ENCODE measurements around the gene SYF2. TPM values are rescaled to one million over a fixed set of nuclear protein-coding genes. Genes with fewer than 3 reads are reported as not detected.
"Not testable (repeated sequence)": the region's sequence is repeated elsewhere in the genome, so short reads cannot be mapped to it uniquely, and the experiment has no call there.

SYF2 gene
- total RNA-seq, result 54.7 TPM
- 91.9 TPM for polyA plus RNA-seq

DNA sequence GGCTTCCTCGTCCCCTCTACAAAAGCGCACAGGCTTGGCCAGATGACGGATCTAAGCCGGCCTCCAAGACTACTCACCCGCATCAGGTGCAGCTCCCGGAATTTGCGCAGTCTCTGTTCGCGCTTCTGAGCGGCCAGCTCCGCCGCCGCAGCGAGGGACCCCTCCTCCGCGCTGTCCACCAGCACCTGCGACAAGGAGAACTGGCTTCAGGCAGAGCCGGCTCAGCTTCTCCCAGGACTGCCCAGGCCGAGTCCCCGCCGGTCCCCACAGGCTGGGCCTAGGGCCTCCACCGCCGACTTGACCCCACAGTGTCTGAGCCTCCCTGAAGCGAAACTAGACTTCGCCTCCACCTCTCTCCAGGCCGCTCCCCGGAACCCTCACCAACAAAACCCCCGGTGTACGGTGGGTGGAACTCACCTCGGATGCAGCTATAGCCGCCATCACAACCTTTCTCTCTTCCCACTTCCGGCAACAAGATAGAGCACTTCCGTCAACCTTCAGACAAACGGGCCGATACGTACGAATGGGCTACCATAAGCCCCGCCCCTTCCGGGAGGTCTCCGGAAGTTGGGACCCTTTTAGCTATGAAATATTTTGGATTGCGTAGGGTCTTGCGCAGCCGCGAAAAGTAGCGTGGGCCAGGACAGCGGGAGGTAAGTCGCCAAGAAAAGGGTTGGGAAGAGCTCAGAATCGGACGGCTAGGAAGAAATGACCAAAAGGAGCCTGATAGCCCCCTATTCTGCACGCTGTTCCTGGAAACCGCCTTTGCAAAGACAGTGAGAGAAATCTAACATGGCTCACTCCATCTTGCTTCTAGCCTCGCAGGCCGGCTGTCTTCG, at the start of gene SYF2:
Gene SYF2 (minus strand): TSS at position 476 of the 839 bp plus-strand sequence. CDS start 35 bp downstream, at position 441.
- peak; percentile 90 for DNase-seq (ENCODE audit: extremely low spot score)
- no peaks in the 10 kb centered on the region for H3K4me1 ChIP-seq (ENCODE audit: insufficient read depth)
- H3K36me3 ChIP-seq (ENCODE audit: insufficient read depth), result peaks cover 7% of the 10 kb centered on the region
- WGBS, result under 1% methylated on average over 54 of the region's 54 CpGs
- H3K4me3 ChIP-seq (ENCODE audit: low read depth, low read length), result peak within 1 kb of the TSS; percentile 93
- peak within 1 kb of the TSS; percentile 80 for H3K27ac ChIP-seq (ENCODE audit: low read depth)

DNA sequence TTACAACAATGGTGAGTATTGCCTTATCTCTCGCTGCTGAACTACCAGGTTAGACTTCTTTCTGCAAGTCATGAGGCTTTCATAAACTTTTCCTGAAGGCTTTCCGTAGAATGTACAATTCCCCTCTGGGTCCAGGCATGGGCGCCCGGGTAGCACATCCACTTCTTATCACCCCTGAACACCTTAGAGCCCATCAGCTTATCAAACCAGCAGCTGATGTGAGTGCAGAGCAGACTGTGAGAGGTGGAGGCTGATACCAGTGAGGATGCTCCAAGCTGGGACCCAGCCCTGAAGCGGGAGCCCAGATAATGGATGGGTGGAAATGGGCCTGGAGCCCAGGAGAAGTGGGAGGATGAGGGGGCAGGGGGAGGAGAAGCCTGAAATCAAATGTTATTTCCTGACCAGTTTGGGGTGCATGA, 47.4 kb upstream of the SYF2 start:
- H3K36me3 ChIP-seq (ENCODE audit: insufficient read depth); H3K4me1 ChIP-seq (ENCODE audit: insufficient read depth); H3K4me3 ChIP-seq (ENCODE audit: low read depth, low read length); DNase-seq (ENCODE audit: extremely low spot score); H3K27ac ChIP-seq (ENCODE audit: low read depth): not testable (repeated sequence)
- WGBS, result 76% methylated on average over 4 of the region's 5 CpGs

DNA sequence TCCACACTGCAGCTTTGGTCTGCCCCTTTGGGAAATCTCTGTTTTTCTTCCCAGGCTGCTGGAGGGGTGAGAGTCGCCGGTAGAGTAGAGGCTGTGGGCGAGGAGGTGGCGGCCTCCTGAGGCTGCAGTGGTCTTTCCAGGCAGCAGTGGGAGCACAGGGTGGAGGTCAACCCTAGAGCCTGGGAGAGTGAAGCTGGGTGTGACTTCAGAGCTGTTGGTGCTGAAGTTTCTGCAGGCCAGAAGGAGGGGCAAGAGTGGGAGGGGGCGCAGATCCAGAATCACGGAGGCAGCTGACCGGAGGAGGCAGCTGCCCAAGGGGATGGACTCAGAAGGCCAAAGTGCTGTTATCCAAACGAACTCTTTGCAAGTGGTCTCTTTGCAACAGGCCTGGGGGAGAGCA, 46.5 kb upstream of the SYF2 start:
- DNase-seq (ENCODE audit: extremely low spot score); H3K4me3 ChIP-seq (ENCODE audit: low read depth, low read length): not testable (repeated sequence)
- 55% methylated on average over 5 of the region's 8 CpGs for WGBS

GRCh38 chr1:25278358-25278757, 46.1 kb upstream of the SYF2 start:
- not testable (repeated sequence) for H3K27ac ChIP-seq (ENCODE audit: low read depth); DNase-seq (ENCODE audit: extremely low spot score); H3K4me1 ChIP-seq (ENCODE audit: insufficient read depth); H3K36me3 ChIP-seq (ENCODE audit: insufficient read depth); H3K4me3 ChIP-seq (ENCODE audit: low read depth, low read length)
- WGBS, result 61% methylated on average over 2 of the region's 2 CpGs

More for the DNA sequence above, 46.5 kb upstream of the SYF2 start:
- not testable (repeated sequence) for H3K27ac ChIP-seq (ENCODE audit: low read depth); H3K36me3 ChIP-seq (ENCODE audit: insufficient read depth); H3K4me1 ChIP-seq (ENCODE audit: insufficient read depth)

- not testable (repeated sequence) for H3K27ac ChIP-seq (ENCODE audit: low read depth); DNase-seq (ENCODE audit: extremely low spot score); H3K4me3 ChIP-seq (ENCODE audit: low read depth, low read length); H3K36me3 ChIP-seq (ENCODE audit: insufficient read depth); H3K4me1 ChIP-seq (ENCODE audit: insufficient read depth)
- WGBS, result 92% methylated on average over 1 of the region's 1 CpG
Observed at GRCh38 chr1:25277295-25277694, 45.0 kb upstream of the SYF2 start.

DNA sequence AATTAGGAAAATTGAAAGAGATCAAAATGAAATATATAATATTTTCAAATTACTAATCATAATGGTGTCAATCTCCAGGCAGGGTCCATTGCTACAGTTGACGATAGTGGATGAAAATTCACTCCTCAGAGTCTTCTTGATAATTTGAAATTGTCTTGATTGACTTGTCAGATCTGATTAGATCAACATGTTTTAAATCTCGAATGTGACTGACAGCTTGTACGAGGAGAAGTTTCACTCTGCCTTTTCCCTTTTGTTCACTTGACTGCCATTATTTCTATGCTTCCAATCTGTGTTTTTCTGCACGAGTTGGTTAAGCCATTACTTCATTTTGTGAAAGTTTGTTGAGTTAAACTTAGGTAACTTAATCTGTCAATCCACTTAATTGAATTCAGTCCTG, 43.3 kb upstream of the SYF2 start:
- H3K4me3 ChIP-seq (ENCODE audit: low read depth, low read length); H3K4me1 ChIP-seq (ENCODE audit: insufficient read depth); DNase-seq (ENCODE audit: extremely low spot score); H3K36me3 ChIP-seq (ENCODE audit: insufficient read depth); H3K27ac ChIP-seq (ENCODE audit: low read depth): not testable (repeated sequence)
- 75% methylated on average over 4 of the region's 4 CpGs for WGBS

DNA sequence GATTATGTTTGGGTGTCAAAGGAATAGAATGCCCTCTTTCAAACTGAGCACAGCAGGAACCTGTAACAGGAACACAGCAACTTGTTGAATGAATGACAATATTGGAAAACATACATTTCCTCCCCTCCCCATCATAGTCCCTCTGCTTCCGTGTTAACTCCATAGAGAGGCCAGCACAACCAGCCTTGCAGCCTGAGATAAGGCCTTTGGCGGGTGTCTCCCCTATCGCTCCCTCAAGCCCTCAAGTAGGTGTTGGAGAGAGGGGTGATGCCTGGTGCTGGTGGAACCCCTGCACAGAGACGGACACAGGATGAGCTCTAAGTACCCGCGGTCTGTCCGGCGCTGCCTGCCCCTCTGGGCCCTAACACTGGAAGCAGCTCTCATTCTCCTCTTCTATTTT, 39.9 kb upstream of the SYF2 start, which contains the start of gene RHD:
Gene RHD (plus strand): TSS at position 272 of the 400 bp plus-strand sequence. CDS start 39 bp downstream, at position 311.
- not testable (repeated sequence) for H3K27ac ChIP-seq (ENCODE audit: low read depth); H3K4me1 ChIP-seq (ENCODE audit: insufficient read depth); H3K4me3 ChIP-seq (ENCODE audit: low read depth, low read length); DNase-seq (ENCODE audit: extremely low spot score); H3K36me3 ChIP-seq (ENCODE audit: insufficient read depth)
- 75% methylated on average over 8 of the region's 8 CpGs for whole genome bisulfite sequencing

- H3K4me3 ChIP-seq (ENCODE audit: low read depth, low read length), result peak overlapping the region; percentile 0
- not testable (repeated sequence) for DNase-seq (ENCODE audit: extremely low spot score); H3K36me3 ChIP-seq (ENCODE audit: insufficient read depth); H3K4me1 ChIP-seq (ENCODE audit: insufficient read depth); H3K27ac ChIP-seq (ENCODE audit: low read depth)
- 40% methylated on average over 14 of the region's 14 CpGs for WGBS
Observed at GRCh38 chr1:25268143-25268760, 36.0 kb upstream of the SYF2 start.

DNA sequence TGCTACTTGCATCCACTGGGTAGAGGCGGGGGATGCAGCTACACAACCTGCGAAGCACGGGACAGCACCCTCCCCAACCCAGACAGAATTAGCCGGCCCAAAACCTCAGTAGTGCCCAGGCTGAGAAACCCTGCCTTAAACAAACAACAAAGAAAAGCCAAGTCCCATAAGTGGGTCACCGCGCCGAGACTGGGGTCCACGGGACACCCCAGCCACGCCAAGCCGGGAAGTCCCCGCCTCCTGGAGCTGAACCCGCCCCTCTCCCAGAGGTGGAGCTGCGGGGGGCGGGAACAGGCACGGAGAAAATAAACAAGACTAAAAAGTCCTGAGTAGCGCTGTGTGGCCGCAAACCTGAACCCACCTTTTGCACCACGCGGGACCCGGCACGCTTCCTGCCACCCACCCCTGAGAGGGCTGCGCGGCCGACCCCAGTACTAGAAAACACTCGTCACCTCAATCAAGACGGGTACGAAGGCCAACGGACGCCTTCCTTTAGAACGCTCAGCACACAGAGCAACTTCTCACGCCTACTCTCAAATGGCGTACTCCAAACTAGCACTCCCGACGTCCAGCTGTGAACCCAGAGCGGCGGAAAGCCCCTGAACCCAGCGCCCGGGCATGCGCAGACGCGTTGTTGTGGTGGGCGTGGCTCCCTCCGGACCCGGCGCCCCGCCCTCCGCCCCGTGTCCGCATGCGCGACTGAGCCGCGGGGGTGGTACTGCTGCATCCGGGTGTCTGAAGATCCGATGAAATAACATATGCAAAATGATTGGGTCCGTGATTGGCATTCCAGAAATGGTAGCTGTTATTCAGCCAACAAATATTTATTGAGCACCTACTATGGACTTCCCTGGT, 35.2 kb upstream of the SYF2 start:
- under 1% methylated on average over 40 of the region's 56 CpGs for WGBS

DNA sequence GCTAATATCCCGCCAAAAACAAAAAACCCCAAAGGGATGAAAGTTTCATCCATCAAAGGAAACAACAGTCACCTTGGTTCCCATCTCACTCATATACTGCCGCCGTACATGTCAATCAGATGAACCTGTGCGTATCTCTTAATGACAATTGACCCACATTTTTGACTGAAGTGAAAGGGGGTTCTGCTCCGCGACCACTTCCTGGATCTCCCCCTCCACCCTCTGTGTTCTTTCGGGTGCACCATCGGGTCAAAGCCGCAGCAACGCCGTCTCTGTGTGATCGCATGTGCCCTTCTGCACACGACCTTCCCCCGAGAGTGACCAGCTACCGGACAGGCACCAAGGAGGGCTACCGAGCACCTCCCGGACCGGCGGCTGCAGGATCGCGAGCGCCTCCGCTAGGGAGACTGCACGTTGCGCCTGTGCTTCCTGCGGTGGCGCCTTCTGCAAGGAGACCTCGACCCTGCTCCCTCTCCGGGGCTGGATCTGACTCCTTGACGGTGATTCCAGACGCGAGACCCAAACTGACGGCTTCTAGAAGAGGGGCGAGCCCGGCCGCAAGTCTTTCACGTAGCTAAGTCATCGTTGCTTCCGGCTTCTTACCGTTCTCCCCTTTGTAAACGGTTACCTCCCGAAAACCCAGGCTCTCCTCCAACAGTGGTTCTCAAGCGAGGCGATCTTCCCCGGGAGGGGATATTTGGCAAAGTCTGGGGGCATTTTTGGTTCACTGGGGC, 34.4 kb upstream of the SYF2 start:
- H3K27ac ChIP-seq (ENCODE audit: low read depth); H3K36me3 ChIP-seq (ENCODE audit: insufficient read depth); DNase-seq (ENCODE audit: extremely low spot score); H3K4me1 ChIP-seq (ENCODE audit: insufficient read depth): not testable (repeated sequence)
- WGBS, result under 1% methylated on average over 25 of the region's 45 CpGs
- peak overlapping the region; percentile 31 for H3K4me3 ChIP-seq (ENCODE audit: low read depth, low read length)

More for the DNA sequence above, 35.2 kb upstream of the SYF2 start:
- not testable (repeated sequence) for H3K36me3 ChIP-seq (ENCODE audit: insufficient read depth); H3K4me1 ChIP-seq (ENCODE audit: insufficient read depth); DNase-seq (ENCODE audit: extremely low spot score)
- Histone ChIP-seq H3K4me3 (ENCODE audit: low read depth, low read length) (peak overlapping the region; percentile 0), H3K27ac (ENCODE audit: low read depth) (peak overlapping the region; percentile 59)

GRCh38 chr1:25260336-25260735, 28.0 kb upstream of the SYF2 start:
- H3K36me3 ChIP-seq (ENCODE audit: insufficient read depth); H3K27ac ChIP-seq (ENCODE audit: low read depth); DNase-seq (ENCODE audit: extremely low spot score); H3K4me3 ChIP-seq (ENCODE audit: low read depth, low read length); H3K4me1 ChIP-seq (ENCODE audit: insufficient read depth): not testable (repeated sequence)
- WGBS, result 88% methylated on average over 3 of the region's 3 CpGs

DNA sequence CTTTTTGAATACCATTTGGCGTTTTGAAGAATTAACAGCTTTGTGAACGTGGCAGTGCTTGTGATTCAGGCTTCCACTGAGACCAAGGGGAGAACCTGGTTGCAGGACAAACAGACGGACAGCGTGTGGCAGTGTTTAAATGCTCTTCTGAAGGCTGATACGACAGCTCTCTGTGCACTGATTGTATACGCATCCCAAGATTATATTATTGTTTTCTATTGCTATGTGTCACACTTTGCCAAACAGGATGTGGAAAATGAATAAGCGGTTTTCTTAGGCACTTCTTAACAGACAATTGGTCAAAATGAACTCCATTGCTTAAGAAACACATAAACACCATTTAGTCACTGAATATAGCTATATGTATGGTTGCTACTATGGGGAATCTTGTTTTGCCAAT, 27.5 kb upstream of the SYF2 start:
- H3K4me3 ChIP-seq (ENCODE audit: low read depth, low read length); H3K4me1 ChIP-seq (ENCODE audit: insufficient read depth); H3K36me3 ChIP-seq (ENCODE audit: insufficient read depth); DNase-seq (ENCODE audit: extremely low spot score); H3K27ac ChIP-seq (ENCODE audit: low read depth): not testable (repeated sequence)
- WGBS, result 65% methylated on average over 7 of the region's 7 CpGs

DNA sequence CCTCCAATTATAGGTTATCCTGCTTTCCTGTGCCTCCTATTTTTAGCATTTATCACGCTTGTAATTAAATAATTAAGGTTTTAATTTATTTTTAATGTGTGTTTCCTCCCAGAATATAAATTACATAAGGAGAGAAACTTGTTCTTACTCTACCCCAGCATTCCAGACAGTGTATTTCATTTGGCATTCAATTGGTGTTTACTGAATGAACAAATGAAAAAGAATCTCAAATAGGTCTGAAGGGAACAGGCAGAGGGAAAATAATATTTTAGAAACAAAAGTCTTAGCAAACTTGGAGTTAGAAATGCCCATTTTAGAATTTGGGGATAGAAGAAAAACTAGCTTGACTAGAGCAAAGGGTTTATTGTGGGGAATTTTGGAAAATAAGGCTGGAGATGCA, 24.9 kb upstream of the SYF2 start:
- WGBS, result 62% methylated on average over 1 of the region's 1 CpG
- no peaks in the 10 kb centered on the region for H3K4me1 ChIP-seq (ENCODE audit: insufficient read depth)

More for the DNA sequence above, 24.9 kb upstream of the SYF2 start:
- Histone ChIP-seq H3K27ac (ENCODE audit: low read depth) (no peak overlapping the region), H3K36me3 (ENCODE audit: insufficient read depth) (no peaks in the 10 kb centered on the region), H3K4me3 (ENCODE audit: low read depth, low read length) (no peak overlapping the region)
- no peak for DNase-seq (ENCODE audit: extremely low spot score)
